Panc1 (cell line): ENCODE data around the gene NCKAP5.

Experiments
- POLR2AphosphoS5 ChIP-seq: IDR thresholded peaks from 2 replicates; pipeline ENCODE4 v1.6.1; 2012; ENCODE audit warnings: mild to moderate bottlenecking, low read depth, low read length, moderate library complexity
- TF ChIP-seq, protein P1 (sequence below), 2 experiments: IDR thresholded peaks; 2 replicates each; pipeline ENCODE4 v1.6.1; 2011 to 2012; ENCODE audit warnings: low read depth in 2 of 2, control low read depth in 1 of 2, low read length in 1 of 2, mild to moderate bottlenecking in 1 of 2, moderate library complexity in 1 of 2; ENCODE audit not compliant: insufficient read depth in 1 of 2
- TF ChIP-seq, protein P2 (sequence below): fragments of 450-650 bp; IDR thresholded peaks from 2 replicates; pipeline ENCODE4 v1.5.1; 2017; ENCODE audit warnings: mild to moderate bottlenecking

DNA sequence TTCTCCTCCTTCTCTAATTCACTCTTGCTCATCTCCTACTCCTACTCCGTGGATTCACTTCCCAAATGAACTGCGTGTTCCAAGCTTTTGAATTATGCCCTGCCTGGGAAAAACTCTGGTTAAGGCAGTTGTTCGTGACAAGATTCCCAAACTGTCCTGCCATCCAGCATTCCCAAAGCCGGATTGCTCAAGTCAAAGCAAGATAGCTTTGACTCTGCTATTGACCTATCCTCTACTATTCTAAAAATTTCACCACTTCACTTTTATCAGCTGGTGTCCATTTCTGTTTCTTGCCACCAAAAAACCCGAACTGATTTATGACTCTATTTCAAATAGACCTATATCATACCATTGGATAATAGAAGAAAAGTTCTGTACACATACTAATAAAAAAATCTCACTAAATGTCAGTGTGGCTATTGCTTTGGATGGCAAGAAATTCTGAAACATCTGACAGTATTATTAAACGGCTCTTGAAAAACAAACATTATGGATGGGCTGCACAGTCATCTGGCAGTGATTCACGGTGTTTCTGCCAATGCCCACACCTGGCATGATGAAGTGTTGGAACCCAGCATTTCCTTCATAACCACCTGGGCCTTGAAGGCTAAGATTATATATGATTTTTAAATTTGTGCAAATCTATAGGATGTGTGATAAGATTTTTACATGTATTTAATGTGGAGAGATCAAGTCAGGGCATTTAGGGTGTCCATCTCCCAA, 87.4 kb downstream of the NCKAP5 start:
- TF ChIP-seq, protein P1, sequence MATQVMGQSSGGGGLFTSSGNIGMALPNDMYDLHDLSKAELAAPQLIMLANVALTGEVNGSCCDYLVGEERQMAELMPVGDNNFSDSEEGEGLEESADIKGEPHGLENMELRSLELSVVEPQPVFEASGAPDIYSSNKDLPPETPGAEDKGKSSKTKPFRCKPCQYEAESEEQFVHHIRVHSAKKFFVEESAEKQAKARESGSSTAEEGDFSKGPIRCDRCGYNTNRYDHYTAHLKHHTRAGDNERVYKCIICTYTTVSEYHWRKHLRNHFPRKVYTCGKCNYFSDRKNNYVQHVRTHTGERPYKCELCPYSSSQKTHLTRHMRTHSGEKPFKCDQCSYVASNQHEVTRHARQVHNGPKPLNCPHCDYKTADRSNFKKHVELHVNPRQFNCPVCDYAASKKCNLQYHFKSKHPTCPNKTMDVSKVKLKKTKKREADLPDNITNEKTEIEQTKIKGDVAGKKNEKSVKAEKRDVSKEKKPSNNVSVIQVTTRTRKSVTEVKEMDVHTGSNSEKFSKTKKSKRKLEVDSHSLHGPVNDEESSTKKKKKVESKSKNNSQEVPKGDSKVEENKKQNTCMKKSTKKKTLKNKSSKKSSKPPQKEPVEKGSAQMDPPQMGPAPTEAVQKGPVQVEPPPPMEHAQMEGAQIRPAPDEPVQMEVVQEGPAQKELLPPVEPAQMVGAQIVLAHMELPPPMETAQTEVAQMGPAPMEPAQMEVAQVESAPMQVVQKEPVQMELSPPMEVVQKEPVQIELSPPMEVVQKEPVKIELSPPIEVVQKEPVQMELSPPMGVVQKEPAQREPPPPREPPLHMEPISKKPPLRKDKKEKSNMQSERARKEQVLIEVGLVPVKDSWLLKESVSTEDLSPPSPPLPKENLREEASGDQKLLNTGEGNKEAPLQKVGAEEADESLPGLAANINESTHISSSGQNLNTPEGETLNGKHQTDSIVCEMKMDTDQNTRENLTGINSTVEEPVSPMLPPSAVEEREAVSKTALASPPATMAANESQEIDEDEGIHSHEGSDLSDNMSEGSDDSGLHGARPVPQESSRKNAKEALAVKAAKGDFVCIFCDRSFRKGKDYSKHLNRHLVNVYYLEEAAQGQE (IDR thresholded peaks at IDR 0.05; ENCODE audit: insufficient read depth in 1 of 2, low read depth in 2 of 2, low read length in 1 of 2): no peak
- TF ChIP-seq, protein P2, sequence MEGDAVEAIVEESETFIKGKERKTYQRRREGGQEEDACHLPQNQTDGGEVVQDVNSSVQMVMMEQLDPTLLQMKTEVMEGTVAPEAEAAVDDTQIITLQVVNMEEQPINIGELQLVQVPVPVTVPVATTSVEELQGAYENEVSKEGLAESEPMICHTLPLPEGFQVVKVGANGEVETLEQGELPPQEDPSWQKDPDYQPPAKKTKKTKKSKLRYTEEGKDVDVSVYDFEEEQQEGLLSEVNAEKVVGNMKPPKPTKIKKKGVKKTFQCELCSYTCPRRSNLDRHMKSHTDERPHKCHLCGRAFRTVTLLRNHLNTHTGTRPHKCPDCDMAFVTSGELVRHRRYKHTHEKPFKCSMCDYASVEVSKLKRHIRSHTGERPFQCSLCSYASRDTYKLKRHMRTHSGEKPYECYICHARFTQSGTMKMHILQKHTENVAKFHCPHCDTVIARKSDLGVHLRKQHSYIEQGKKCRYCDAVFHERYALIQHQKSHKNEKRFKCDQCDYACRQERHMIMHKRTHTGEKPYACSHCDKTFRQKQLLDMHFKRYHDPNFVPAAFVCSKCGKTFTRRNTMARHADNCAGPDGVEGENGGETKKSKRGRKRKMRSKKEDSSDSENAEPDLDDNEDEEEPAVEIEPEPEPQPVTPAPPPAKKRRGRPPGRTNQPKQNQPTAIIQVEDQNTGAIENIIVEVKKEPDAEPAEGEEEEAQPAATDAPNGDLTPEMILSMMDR: no peak
- TF ChIP-seq POLR2AphosphoS5: no peak
